GM19239 (cell line): ENCODE results near the gene FGD4.
A peak's percentile ranks its signal among the peaks of the same experiment; 100 is the strongest.

ENCODE experiments used
- DNase-seq: peaks from one replicate; pipeline ENCODE4 v3.0.0; 2011; ENCODE audit warnings: low spot score; ENCODE audit not compliant: insufficient read length
- FAIRE-seq: peaks from 2 replicates; lab custom pipeline; 2011; peaks lifted over from hg19 to GRCh38; lab: Jason Lieb, UNC

The FGD4 gene

DNA sequence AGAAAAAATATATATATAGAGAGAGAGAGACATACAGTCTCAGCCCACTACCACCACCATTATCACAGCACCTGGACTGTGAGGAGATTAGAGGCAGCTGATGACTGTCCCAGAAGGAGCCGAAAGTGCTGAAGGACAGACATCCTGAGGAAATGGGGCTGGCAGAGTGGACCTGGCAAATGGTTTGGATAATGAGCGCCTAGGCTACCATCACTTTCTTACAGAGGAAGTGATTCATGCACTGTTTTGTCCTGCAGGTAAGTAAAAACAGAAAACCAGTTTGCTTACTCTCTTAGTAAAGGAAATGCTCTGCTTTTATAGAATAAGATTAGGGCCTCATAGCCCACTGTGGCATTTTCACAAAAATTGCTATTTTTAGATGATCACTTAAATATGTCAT is 251.2 kb downstream of the FGD4 start:
- DNase-seq = no peak
- FAIRE-seq = no peak

DNA sequence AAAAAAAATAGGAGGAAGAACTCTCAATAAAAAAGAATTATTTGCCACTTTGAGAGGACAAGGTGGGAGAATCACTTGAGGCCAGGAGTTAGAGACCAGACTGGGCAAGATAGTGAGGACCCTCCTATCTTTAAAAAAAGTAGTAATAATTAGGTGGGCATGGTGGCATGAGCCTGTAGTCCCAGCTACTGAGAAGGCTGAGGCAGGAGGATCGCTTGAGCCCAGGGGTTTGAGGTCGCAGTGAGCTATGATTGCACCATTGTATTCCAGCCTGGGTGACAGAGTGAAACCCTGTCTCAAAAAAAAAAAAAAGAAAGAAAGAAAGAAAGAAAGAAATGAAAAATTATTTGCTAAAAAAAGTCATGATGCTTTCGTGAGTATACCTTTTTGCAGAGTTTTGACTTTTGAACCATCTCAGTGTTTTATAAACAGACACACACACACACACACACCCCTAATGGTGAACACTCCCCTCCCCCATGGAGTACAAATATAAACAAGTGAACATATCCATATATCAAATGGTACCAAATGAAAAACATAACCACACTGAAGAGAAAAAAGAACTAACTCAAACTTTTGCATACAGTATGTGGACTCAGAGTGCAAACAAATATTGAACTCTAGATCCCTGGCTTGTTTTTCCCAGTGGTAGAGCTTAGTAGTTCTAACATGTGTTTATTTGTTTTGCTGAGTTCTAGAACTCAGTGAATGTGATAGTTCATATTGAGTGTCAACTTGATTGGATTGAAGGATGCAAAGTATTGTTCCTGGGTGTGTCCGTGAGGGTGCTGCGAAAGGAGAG is 252.0 kb downstream of the FGD4 start:
- DNase-seq (no peak), FAIRE-seq (no peak)

DNA sequence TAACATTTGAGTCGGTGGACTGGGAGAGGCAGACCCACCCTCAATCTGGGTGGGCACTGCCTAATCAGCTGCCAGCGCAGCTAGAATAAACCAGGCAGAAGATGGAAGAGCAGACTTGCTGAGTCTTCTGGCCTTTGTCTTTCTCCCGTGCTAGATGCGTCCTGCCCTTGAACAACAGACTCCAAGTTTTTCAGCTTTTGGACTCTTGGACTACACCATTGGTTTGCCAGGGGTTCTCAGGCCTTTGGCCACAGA is 252.5 kb downstream of the FGD4 start:
- FAIRE-seq (no peak), DNase-seq (no peak)

DNA sequence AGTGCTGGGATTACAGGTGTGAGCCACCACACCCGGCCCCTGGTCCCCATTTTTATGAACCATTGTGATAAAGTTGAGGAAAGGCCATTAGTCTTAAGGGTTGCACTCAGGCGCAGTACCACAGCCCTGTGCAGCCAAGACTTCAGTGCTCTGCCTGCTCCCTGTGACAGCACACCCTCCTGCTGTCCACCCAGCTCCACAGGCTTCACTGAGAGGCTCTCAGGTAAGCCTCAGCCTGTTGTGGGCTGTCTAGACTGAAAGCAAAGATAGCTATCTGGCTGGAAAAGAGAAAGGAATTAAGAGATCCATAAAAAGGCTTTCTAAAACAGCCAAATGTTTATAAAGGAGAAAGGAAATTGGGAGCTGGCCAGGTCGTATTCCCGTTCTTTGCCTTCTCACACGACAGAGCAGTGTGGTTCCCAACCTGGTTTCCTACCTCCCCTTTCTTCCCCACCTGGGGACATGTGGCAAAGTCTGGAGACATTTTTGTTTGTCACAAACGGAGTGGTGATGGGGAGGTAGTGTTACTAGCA is 260.6 kb downstream of the FGD4 start:
- no peak for DNase-seq
- FAIRE-seq = no peak

DNA sequence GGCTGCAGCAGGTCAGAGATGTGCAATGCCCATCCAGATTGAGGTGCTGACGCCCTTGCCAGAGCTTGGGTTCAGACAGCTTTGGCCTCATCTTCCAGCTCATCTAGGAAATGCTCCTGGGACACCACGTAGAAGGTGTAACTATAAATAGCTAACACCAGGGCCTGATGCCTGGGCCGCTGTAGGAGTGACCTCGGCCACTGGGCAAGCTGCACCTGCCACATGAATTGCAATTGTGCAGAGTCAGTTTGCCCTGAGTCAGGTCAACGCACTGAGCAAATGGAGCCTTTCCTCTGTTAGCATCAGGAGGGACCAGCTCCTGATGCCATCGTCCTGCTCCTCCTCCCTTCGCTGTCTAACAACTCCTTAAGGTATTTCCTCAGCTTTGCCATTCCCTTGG is 262.3 kb downstream of the FGD4 start:
- no peak for FAIRE-seq
- no peak for DNase-seq

DNA sequence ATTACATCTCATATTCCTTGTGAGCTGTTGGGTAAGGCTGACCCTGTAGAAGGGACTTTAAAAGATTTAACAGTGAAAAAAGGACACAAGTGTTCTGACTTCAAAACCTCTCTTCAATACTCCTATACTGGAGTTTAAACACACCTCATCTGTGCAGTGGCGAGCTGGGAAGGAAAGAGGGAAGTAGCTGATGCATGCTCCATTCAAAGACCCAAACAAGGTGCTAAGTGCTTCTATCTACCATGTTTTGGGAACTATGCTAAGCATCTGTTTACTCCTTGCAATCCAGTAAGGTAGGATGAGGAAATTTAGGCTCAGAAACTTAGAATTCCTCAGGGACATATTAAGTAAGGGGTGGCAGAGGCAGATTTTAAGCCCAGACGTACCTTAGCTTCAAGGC is 263.3 kb downstream of the FGD4 start:
- FAIRE-seq = no peak
- DNase-seq = no peak

DNA sequence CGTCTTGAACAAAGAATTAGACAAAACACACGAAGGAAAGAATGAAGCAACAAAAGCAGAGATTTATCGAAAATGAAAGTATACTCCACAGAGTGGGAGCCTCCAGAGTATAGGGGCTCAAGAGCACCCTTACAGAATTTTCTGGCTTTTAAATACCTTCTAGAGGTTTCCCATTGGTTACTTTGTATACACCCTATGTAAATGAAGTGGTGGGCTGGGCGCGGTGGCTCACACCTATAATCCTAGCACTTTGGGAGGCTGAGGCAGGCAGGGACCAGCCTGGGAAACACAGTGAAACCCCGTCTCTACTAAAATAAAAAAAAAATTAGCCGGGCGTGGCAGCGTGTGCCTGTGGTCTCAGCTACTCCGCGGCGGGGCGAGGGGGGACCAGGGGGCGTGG is 266.7 kb downstream of the FGD4 start:
- no peak for FAIRE-seq
- DNase-seq = no peak

DNA sequence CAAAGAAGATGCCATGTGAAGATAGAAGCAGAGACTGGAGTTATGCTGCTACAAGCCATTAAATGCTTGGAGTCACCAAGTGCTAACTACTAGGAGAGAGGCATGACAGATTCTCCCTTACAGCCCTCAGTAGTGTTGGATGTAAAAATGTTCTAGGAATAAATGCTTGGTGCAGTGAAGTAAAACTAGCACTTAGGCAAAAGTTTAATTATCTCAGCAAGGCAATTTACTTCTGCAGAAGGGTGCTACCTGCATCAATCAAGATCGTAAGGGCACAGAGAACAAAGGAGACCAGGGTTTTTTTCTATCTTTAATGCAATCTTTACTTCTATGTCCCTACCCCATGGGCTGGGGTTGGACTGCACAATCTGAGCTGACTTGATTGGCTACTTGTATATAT is 270.2 kb downstream of the FGD4 start:
- no peak for FAIRE-seq
- no peak for DNase-seq

DNA sequence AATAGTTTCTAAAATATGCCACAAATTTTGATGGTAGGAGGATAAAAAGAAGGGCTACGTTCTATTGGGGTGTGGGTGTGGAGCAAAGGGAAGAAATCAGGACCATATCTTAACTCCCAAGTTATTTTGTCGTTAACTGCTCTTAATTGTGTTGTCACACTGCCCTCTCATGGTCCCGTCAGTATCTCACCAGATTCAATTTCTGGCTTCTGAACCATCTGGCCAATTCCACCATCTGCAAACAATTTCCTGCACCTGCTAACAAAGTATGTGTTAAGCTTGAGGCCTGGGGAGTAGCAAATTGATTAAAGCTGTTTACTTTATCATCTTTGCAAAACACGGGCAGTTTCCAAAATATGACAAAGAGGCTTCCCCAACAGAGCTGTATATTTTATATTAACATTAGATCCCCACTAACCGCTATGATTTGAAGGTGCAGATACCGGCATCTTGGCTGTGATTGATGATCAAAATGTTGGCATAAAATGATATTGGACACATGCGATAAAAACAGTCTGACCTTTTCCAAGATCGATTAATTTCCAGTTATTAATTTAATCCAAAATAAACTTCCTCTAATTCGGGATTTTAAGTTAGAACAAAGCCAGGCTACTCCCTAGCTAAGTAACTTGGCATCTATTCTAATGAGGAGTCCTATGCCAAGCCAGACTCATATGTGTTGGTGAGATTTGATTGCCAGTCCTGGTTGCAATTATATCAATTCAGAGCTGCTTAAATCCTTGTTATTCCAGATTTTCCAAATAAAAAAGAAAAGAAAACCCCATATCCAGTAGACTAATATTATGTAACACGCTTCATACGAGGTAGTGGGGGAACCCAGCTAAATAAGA is 272.8 kb downstream of the FGD4 start:
- FAIRE-seq (peak; percentile 52), DNase-seq (peak; percentile 27)

DNA sequence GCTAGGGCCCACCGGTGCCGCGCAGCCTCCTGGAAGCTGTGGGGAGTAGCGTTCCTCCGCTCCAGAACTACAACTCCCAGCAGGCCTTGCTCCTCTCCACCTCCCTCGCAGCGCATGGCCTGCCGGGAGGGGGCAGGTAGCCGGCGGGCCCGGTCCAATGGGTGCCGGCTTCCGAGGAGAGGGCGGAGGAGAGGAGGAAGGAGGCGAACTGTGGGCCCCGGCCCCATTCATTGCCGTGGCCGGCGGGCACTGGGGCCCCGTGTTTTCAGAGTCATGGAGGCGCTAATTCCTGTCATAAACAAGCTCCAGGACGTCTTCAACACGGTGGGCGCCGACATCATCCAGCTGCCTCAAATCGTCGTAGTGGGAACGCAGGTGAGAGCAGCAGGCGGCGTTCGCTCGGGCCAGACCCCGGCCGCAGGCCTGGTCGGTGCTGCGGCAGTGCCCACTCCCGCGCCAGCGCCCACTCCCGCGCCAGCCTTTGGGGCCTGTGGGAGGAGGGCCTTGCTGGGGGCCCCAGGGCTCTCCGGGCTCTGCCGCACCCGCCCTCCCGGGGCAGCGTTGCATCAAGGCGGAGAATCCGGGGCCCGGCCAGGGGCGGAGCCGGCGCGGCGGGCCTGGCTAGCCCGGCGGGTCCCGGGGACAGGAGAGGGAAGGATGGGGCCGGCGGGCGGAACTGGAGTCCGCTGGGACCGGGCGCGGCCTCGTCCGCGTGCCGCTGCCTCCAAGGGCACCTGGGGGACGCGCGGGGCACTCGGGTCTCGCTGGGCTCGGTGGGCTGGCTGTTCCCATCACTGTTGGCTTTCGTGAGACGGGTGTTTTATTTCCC is 279.9 kb downstream of the FGD4 start, which contains the start of gene DNM1L:
Gene DNM1L (plus strand): TSS at position 211 of the 829 bp plus-strand sequence. CDS start 63 bp downstream, at position 274.
- peak; percentile 93 for FAIRE-seq
- DNase-seq = peak; percentile 92

DNA sequence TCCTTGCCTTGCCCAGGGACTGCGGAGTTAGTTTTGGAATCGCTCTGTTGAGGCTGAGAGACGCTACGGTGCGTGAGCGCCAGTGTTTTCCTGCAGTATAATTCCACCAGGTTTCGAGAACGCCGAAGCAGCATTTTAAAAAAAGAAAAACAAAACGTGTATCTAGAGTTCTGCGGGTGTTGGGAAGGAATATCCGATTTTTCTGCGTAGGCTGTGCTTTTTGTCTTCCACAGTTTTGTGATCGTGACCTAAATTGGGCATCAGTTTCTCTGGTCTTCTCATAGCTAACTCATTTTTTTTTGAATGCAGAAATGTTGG is 280.5 kb downstream of the FGD4 start:
- FAIRE-seq = peak; percentile 47
- no peak for DNase-seq

DNA sequence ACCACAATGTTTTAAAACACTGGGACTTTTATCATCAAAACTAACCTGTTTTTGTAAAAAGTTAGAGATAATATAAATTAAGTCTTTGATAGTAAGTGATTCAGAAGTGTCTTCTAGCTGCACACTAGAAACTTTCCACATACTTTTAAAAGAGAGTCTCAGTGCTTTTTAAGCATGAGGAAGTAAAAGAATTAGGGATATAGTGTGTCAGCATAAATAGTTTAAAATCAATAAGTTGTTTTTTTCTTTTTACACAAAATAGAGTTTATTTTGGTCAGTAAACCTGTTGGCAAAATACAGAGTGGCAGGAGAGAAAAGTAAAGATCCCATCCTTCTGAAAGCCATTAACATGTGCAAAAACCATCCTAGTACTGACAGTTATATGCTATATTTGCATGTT is 281.4 kb downstream of the FGD4 start:
- FAIRE-seq (no peak), DNase-seq (no peak)

DNA sequence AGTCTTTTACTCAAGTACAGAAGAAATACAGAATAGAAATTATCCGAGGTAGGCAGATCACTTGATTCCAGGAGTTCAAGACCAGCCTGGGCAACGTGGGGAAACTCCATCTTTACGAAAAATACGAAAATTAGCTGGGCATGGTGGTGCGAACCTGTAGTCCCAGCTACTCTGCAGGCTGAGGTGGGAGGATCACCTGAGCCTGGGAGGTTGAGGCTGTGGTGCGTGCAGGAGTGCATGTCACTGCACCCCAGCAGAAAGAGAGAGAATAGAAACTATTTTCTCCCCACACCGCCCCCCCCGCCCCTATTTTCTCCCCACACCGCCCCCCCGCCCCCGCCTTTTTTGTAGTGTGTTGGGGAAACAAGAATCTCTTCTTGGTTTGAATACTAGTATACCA is 281.9 kb downstream of the FGD4 start:
- no peak for DNase-seq
- FAIRE-seq = no peak

DNA sequence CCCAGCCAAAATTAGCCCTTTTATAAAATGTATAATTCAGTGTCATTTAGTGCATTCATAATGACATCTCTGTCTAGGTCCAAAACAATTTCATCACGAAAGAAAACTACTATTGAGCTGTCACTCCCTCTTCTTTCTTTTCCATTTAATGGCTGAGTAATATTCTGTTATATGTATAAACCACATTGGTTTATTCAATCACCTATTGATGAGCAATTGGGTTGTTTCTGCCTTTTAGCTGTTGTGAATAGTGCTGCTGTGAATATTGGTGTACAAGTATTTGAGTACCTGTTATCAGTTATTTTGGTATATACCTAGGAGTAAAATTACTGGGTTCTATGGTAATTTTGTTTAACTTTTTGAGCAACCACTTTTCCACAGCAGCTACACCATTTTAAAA is 287.0 kb downstream of the FGD4 start:
- DNase-seq (no peak), FAIRE-seq (no peak)

DNA sequence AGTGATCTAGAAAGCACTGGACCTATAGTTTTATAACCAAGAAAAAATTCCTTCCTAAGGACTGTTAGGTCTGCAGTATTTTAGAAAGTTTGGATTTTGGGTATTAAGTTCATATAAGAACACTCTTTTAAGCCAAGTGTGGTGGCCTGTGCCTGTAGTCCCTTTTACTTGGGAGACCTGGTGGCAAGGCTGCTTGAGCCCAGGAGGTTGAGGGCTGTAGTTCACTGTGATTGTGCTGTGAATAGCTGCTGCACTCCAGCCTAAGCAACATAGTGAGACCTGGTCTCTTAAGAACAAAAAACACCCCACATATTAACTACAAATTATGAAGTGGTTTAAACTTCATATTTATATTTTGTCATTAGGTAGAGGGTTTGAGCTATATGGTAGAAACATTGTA is 289.4 kb downstream of the FGD4 start:
- FAIRE-seq = no peak
- DNase-seq = no peak

DNA sequence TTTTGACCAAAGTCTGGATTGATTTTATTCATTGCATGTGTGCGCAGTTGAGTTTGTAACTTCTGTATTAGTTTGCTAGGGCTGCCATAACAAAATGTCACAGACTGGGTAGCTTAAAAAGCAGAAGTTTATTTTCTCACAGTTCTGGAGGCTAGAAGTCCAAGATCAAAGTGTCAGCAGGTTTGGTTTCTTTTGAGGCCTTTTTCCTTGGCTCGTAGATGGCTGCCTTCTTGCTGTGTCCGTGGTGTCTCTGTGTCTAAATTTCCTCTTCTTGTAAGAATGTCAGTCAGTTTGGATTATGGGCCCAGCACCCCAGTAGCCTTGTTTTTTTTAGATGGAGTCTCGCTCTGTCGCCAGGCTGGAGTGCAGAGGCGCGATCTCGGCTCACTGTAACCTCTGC is 291.6 kb downstream of the FGD4 start:
- DNase-seq = no peak
- no peak for FAIRE-seq

DNA sequence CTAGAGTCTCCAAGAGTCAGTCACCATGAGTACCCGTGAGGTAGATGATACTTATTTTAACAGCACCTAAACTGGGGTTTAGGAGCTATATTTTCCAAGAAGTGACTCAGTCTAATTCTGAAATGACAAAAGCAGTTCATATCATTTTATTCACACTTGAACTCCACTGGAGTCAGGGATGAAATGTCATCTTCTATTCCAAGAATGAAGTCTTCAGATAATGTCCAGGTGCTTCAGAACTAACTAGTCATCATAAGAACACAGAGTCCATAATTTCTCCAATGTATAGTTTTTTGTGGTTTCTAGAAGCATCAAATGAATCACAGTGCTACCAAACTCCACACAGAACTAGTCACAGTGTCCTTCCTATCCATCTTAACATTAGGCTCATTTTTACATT is 293.0 kb downstream of the FGD4 start:
- DNase-seq (no peak), FAIRE-seq (no peak)

DNA sequence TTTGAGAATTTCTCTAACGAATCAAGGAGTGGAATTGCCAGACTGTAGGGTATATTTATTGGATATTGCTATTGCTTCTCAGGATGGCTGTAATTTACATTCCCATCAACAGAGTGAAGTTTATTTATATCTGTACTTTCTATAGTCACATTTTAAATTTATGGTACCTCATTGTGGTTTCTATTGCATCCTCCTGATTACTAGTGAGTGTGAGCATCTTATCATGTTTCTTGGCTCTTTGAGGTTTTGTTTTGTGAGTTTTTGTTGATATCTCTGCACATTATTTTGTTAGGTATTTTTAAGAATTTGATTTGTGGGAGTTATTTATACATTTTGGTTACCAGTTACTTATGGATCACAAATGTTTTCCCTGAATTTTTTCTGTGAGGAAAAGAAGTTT is 293.7 kb downstream of the FGD4 start:
- DNase-seq (no peak), FAIRE-seq (no peak)
